OCI-LY3 (cell line): ENCODE results near the gene RSPRY1.

Experiments used
- H2AFZ ChIP-seq: fragments of 200-600, 300-600 bp; shearing (Covaris generic); 2 replicates; pipeline ENCODE4 v1.6.0; 2014; ENCODE audit warnings: antibody characterized with exemption, low read depth, low read length
- H3K27ac ChIP-seq: fragments of 200-600, 300-600 bp; sonication (generic); 2 replicates; pipeline ENCODE4 v1.5.1; 2014; ENCODE audit warnings: mild to moderate bottlenecking, low read length, moderate library complexity, mixed read lengths
- H3K27me3 ChIP-seq: fragments of 200-600, 300-600 bp; sonication (generic); 2 replicates; pipeline ENCODE4 v1.6.1; 2014; ENCODE audit warnings: low read depth, low read length, mixed read lengths
- H3K36me3 ChIP-seq: fragments of 200-600, 300-600 bp; sonication (generic); replicated peaks from 2 replicates; pipeline ENCODE3; 2014; ENCODE audit warnings: low read depth, low read length, mixed read lengths
- H3K4me1 ChIP-seq: fragments of 300-600, 200-600 bp; sonication (generic); 2 replicates; pipeline ENCODE4 v1.6.1; 2014; ENCODE audit warnings: low read length, mixed read lengths
- H3K4me2 ChIP-seq: fragments of 200-600, 300-600 bp; sonication (generic); 2 replicates; pipeline ENCODE4 v1.6.1; 2014; ENCODE audit warnings: low read length, mixed read lengths
- H3K4me3 ChIP-seq: fragments of 300-600, 200-600 bp; sonication (generic); 2 replicates; pipeline ENCODE4 v1.5.1; 2014; ENCODE audit warnings: antibody characterized with exemption, mild to moderate bottlenecking, low read length, moderate library complexity
- H3K79me2 ChIP-seq: fragments of 300-600, 200-600 bp; shearing (Covaris generic); 2 replicates; pipeline ENCODE4 v1.6.1; 2014; ENCODE audit warnings: mild to moderate bottlenecking, low read length, mixed read lengths
- H3K9ac ChIP-seq: fragments of 300-600, 200-600 bp; shearing (Covaris generic); 2 replicates; pipeline ENCODE4 v1.6.0; 2014; ENCODE audit warnings: mild to moderate bottlenecking, low read length, moderate library complexity
- H3K9me3 ChIP-seq: fragments of 200-600, 300-600 bp; shearing (Covaris generic); 2 replicates; pipeline ENCODE4 v1.6.1; 2014; ENCODE audit warnings: low read length, mixed read lengths; ENCODE audit not compliant: insufficient read depth
- H4K20me1 ChIP-seq: fragments of 200-600, 300-600 bp; sonication (generic); 2 replicates; pipeline ENCODE4 v1.6.1; 2016; ENCODE audit warnings: low read length, mixed read lengths; ENCODE audit not compliant: insufficient read depth
- EZH2phosphoT487 ChIP-seq: fragments of 200-600 bp; shearing (Covaris generic); IDR thresholded peaks from 2 replicates; pipeline ENCODE4 v1.6.1; 2018; ENCODE audit warnings: antibody characterized with exemption, mixed run types, low read depth
- TF ChIP-seq, protein P1 (sequence below): fragments of 200-600, 300-600 bp; sonication (generic); IDR thresholded peaks from 2 replicates; pipeline ENCODE4 v1.5.1; 2014; ENCODE audit warnings: antibody characterized with exemption, low read length, low read depth

The RSPRY1 gene

DNA sequence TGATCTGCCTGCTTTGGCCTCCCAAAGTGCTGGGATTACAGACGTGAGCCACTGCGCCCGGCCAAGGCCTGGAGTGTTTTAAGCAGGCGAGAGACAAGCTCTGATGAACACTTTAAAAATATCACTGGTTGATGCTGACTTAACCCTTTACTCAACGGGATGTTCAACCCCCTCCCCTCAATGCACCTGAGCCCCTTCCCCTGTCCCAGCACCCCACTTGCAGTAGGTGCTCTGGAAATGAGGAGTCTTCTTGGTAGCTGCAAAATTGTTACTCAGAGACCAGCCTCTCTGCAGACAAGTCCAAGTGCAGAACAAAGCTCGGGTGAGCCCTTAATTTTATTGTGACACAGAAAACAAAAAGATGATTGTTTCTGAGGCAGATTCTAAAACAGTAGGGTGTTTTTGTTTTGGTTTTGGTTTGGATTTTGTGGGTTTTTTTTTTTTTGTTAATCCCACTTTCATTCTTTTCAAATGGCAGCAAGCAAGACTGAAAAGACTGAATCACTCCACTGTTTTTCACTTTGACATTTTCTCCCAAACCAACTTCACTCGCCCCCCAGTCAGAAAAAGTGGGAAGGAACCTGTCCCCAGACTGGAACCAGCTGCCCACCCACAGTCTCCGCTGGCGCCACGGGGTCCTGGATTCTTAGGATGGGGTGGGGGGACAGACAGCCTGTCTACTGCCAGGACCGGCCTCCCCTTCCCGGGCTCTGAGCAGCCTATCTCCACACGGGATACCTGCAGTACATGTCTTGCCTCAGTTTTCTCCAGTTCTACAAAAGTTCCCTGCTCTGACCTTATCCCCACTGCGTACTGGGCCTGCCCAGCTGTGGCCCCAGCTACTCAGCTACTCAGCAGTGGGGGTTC, 103.5 kb downstream of the RSPRY1 start:
- no peak for TF ChIP-seq EZH2phosphoT487
- TF ChIP-seq, protein P1, sequence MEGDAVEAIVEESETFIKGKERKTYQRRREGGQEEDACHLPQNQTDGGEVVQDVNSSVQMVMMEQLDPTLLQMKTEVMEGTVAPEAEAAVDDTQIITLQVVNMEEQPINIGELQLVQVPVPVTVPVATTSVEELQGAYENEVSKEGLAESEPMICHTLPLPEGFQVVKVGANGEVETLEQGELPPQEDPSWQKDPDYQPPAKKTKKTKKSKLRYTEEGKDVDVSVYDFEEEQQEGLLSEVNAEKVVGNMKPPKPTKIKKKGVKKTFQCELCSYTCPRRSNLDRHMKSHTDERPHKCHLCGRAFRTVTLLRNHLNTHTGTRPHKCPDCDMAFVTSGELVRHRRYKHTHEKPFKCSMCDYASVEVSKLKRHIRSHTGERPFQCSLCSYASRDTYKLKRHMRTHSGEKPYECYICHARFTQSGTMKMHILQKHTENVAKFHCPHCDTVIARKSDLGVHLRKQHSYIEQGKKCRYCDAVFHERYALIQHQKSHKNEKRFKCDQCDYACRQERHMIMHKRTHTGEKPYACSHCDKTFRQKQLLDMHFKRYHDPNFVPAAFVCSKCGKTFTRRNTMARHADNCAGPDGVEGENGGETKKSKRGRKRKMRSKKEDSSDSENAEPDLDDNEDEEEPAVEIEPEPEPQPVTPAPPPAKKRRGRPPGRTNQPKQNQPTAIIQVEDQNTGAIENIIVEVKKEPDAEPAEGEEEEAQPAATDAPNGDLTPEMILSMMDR = no peak
- Histone ChIP-seq H3K4me3 (no peak overlapping the region), H2AFZ (no peak overlapping the region), H3K36me3 (no peaks in the 10 kb centered on the region), H3K4me2 (no peak overlapping the region), H4K20me1 (no peaks in the 10 kb centered on the region), H3K9me3 (no peaks in the 10 kb centered on the region), H3K9ac (no peak overlapping the region), H3K79me2 (no peaks in the 10 kb centered on the region), H3K4me1 (no peaks in the 10 kb centered on the region; the same call in 1 of the 2 replicates), H3K27ac (no peak overlapping the region), H3K27me3 (no peaks in the 10 kb centered on the region)
